Large intestine (tissue), 3 donors: Measurements from ENCODE around the gene EXOC4. TPM values are rescaled to one million over a fixed set of nuclear protein-coding genes. Genes with fewer than 3 reads are reported as not detected.

Experiments
- DNase-seq, 2 donors: peaks; one replicate each; pipeline versions ENCODE4 v3.0.0 to v3.0.0-alpha.2; 2013
- H3K27ac ChIP-seq: one replicate; pipeline ENCODE4 v1.5.1; 2013; ENCODE audit warnings: low read length
- H3K27me3 ChIP-seq: 2 replicates; pipeline ENCODE4 v1.6.1; 2013; ENCODE audit warnings: low read length; ENCODE audit not compliant: control insufficient read depth, insufficient read depth
- H3K36me3 ChIP-seq: 2 replicates; pipeline ENCODE4 v1.6.1; 2013; ENCODE audit warnings: low read length; ENCODE audit not compliant: control insufficient read depth, insufficient read depth
- H3K4me1 ChIP-seq: one replicate; pipeline ENCODE4 v1.6.1; 2013; ENCODE audit warnings: low read length; ENCODE audit not compliant: control insufficient read depth, insufficient read depth
- H3K4me3 ChIP-seq: one replicate; pipeline ENCODE4 v1.5.1; 2013; ENCODE audit warnings: low read length
- H3K9me3 ChIP-seq: one replicate; pipeline ENCODE4 v1.6.1; 2013; ENCODE audit warnings: mild to moderate bottlenecking, low read depth, low read length, moderate library complexity; ENCODE audit not compliant: control insufficient read depth
- WGBS: methylation state at CpG from one replicate; pipeline ENCODE4 v1.1.5; 2013; ENCODE audit warnings: low lambda C conversion rate; ENCODE audit not compliant: insufficient coverage; 5-methylcytosine and 5-hydroxymethylcytosine counted together
- polyA plus RNA-seq: library from polyadenylated mRNA; unstranded; fragments of 120-200 nt; gene quantifications from one replicate; pipeline ENCODE4 v1.2.1, GENCODE V29; 2013

EXOC4 gene
- polyA plus RNA-seq, 1 donor: 45.4 TPM

DNA sequence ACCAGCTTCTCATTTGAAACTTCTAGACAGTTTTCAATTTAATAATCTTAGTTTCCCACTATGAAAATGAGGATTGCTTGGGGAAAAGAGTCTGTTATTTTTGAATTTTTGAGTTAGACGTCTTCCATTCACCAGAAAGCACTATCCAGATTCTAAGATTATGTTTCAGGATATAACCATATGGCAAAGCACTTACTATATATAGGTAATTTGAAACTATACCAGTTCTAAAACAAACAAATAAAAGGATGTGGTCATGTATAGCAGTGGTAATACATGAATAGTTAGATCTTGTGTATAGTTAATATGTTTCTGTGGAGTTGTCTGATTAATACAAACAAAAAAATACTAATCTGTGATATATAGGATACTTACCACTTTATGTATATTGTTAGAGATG lies 320.0 kb downstream of the EXOC4 start:
- Histone ChIP-seq H3K36me3 (no peaks in the 10 kb centered on the region), H3K4me3 (no peak overlapping the region), H3K9me3 (no peaks in the 10 kb centered on the region), H3K4me1 (no peaks in the 10 kb centered on the region), H3K27me3 (no peaks in the 10 kb centered on the region), H3K27ac (no peak overlapping the region)
- no peak for DNase-seq
- WGBS: 100% methylated on average over 1 of the region's 1 CpG

GRCh38 chr7:133573554-133574265 lies 320.8 kb downstream of the EXOC4 start:
- Histone ChIP-seq H3K4me3 (no peak overlapping the region), H3K27me3 (no peaks in the 10 kb centered on the region), H3K36me3 (no peaks in the 10 kb centered on the region), H3K9me3 (no peaks in the 10 kb centered on the region), H3K27ac (no peak overlapping the region), H3K4me1 (no peaks in the 10 kb centered on the region)
- no CpG with 5 or more reads among the region's 4 CpGs for WGBS
- no peak for DNase-seq

DNA sequence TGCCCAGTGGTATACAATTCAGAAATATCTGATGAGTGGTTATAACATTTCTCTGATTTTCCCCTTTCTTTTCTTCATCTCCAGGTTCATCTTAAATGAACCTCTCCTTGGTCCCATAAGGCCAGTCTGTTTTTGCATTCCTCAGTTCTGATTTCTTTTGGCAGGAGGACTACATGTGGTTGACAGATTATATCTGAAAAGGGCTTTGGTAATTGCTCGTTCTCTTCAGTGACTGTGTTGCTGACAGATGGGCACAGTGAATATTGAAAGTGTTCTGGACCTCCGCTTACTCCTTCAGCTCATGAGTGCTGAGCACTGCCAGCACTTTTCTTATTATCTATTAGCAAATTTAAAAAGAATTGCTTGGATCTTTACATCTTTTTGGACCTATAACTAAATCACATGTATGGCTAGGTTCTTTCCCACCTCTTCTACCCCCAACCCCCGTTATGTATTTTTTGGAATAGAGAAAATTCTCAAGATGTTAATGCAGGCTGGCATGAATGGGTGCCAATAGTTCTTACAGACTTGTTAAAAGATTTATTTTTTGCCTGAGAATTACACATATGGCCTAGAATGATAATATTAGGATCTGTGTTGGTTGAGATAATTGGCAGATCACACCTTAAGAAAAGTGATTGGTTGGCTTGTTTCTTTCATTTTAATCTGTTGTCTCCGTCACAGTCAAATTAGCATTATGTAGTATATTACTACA lies 323.0 kb downstream of the EXOC4 start:
- DNase-seq: no peak
- WGBS: no CpG with 5 or more reads among the region's 4 CpGs
- Histone ChIP-seq H3K4me1 (no peaks in the 10 kb centered on the region), H3K9me3 (no peaks in the 10 kb centered on the region), H3K4me3 (no peak overlapping the region), H3K36me3 (no peaks in the 10 kb centered on the region), H3K27ac (no peak overlapping the region), H3K27me3 (no peaks in the 10 kb centered on the region)

DNA sequence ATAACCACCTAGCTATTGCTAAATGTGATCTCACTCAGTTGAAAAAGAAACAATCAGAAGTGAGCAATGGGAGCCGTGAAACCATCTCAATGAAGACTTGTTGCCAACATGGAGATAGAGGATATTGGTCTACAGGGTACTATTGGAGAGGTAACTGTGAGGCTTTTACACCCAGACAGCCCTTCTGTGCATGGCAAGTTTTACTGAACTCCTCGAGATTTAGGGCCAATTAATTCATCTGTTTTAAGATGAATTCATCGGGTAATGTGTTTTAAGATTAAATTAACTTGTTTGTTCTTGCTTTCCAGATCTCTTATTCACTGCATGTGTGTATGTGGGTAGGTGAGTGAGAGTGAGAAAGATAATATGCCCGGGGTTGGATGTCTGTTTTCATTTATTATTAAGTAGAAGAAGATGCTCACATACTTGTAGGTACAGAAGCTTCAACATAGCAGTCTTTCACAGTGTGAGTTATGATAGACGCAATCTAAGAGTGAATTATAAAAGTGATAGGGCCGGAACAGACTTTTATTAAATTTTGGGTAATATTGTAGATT lies 323.8 kb downstream of the EXOC4 start:
- H3K27ac ChIP-seq: no peak overlapping the region
- no peaks in the 10 kb centered on the region for H3K36me3 ChIP-seq
- 100% methylated on average over 3 of the region's 6 CpGs for whole genome bisulfite sequencing
- H3K4me1 ChIP-seq: no peaks in the 10 kb centered on the region
- no peak overlapping the region for H3K4me3 ChIP-seq
- H3K9me3 ChIP-seq: no peaks in the 10 kb centered on the region
- DNase-seq: no peak
- H3K27me3 ChIP-seq: no peaks in the 10 kb centered on the region

GRCh38 chr7:133582766-133583523 lies 330.1 kb downstream of the EXOC4 start:
- Histone ChIP-seq H3K9me3 (no peaks in the 10 kb centered on the region), H3K27me3 (no peaks in the 10 kb centered on the region), H3K36me3 (no peaks in the 10 kb centered on the region), H3K4me3 (no peak overlapping the region), H3K27ac (no peak overlapping the region), H3K4me1 (no peaks in the 10 kb centered on the region)
- 78% methylated on average over 2 of the region's 4 CpGs for WGBS
- DNase-seq: no peak

GRCh38 chr7:133583545-133584171 lies 330.8 kb downstream of the EXOC4 start:
- Histone ChIP-seq H3K27me3 (no peaks in the 10 kb centered on the region), H3K36me3 (no peaks in the 10 kb centered on the region), H3K4me1 (no peaks in the 10 kb centered on the region), H3K4me3 (no peak overlapping the region), H3K9me3 (no peaks in the 10 kb centered on the region), H3K27ac (no peak overlapping the region)
- no peak for DNase-seq
- 80% methylated on average over 1 of the region's 3 CpGs for WGBS

- peak in 1 of 2 donors; percentile 6 for DNase-seq
- Histone ChIP-seq H3K9me3 (no peaks in the 10 kb centered on the region), H3K4me1 (no peaks in the 10 kb centered on the region), H3K27ac (no peak overlapping the region), H3K27me3 (no peaks in the 10 kb centered on the region), H3K36me3 (no peaks in the 10 kb centered on the region), H3K4me3 (no peak overlapping the region)
- WGBS: 94% methylated on average over 2 of the region's 6 CpGs
Observed at GRCh38 chr7:133584956-133585668, 332.2 kb downstream of the EXOC4 start.

DNA sequence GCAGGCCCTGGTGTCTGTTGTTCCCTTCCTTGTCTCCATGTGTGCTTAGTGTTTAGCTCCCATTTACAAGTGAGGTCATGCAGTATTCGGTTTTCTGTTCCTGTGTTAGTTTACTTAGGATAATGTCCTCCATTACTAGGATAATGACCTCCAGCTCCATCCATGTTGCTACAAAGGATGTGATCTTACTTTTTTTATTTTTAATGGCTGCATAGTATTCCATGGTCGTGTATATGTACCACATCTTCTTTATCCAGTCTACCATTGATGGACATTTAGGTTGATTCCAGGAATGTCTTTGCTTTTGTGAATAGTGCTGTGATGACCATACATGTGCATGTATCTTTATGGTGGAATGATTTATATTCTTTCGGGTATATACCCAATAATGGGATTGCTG lies 333.4 kb downstream of the EXOC4 start:
- no peak overlapping the region for H3K4me3 ChIP-seq
- H3K36me3 ChIP-seq: no peaks in the 10 kb centered on the region
- WGBS: no CpG with 5 or more reads among the region's 3 CpGs
- DNase-seq: no peak
- H3K27ac ChIP-seq: no peak overlapping the region
- H3K4me1 ChIP-seq: no peaks in the 10 kb centered on the region
- H3K9me3 ChIP-seq: no peaks in the 10 kb centered on the region
- no peaks in the 10 kb centered on the region for H3K27me3 ChIP-seq

- Histone ChIP-seq H3K27ac (no peak overlapping the region), H3K4me3 (no peak overlapping the region), H3K9me3 (no peaks in the 10 kb centered on the region), H3K27me3 (no peaks in the 10 kb centered on the region), H3K4me1 (no peaks in the 10 kb centered on the region), H3K36me3 (no peaks in the 10 kb centered on the region)
- no peak for DNase-seq
Observed at GRCh38 chr7:133587903-133588302, 335.0 kb downstream of the EXOC4 start.
